ENCODE measurements around the gene ARAP1. TPM values are rescaled to one million over a fixed set of nuclear protein-coding genes. Genes with fewer than 3 reads are reported as not detected.

The ARAP1 gene
- polyA plus RNA-seq, 1 donor (not counting 4 experiments of a cell fraction or from before 2014, with no cell fraction given): 32.8 TPM

- H3K4me1 ChIP-seq (ENCODE audit: control insufficient read depth, extremely low read depth, insufficient read depth, low read length): peaks cover 31% of the 10 kb centered on the region
- H3K9ac ChIP-seq (ENCODE audit: control insufficient read depth, extremely low read depth, insufficient read depth, low read length): no peak overlapping the region
- TF ChIP-seq CTCF (optimal IDR thresholded peaks at IDR 0.05 in 1 of 3, IDR thresholded peaks at IDR 0.05 in 1 of 3, conservative IDR thresholded peaks at IDR 0.05 in 1 of 3; ENCODE audit: extremely low read depth in 1 of 3, insufficient read depth in 2 of 3, low read length in 3 of 3): no peak
- TF ChIP-seq EZH2 (IDR thresholded peaks at IDR 0.05; ENCODE audit: low read length): no peak
- H2AFZ ChIP-seq (ENCODE audit: control insufficient read depth, low read length): no peak overlapping the region
- H3K79me2 ChIP-seq (ENCODE audit: control insufficient read depth, insufficient read depth, low read length): no peaks in the 10 kb centered on the region
- H3K4me3 ChIP-seq (ENCODE audit: control insufficient read depth in 2 of 3, extremely low read depth in 1 of 3, insufficient read depth in 2 of 3, low read depth in 1 of 3, low read length in 3 of 3): no peak overlapping the region
- FAIRE-seq: no peak
- peaks cover 3% of the 10 kb centered on the region for H3K9me1 ChIP-seq (ENCODE audit: control insufficient read depth, extremely low read depth, insufficient read depth, low read length)
- no peaks in the 10 kb centered on the region for H3K36me3 ChIP-seq (ENCODE audit: control insufficient read depth in 2 of 2, extremely low read depth in 1 of 2, insufficient read depth in 2 of 2, low read length in 2 of 2)
- DNase-seq (ENCODE audit: low read depth, low spot score): no peak
- dilution Hi-C loops (cut with MboI; ENCODE audit: extremely low pct_ligation_motif_present, low sequenced_read_pairs): no loop called here
- no peaks in the 10 kb centered on the region for H3K27me3 ChIP-seq (ENCODE audit: control insufficient read depth, extremely low read depth, insufficient read depth, low read length)
- H3K9me3 ChIP-seq (ENCODE audit: control insufficient read depth, low read depth, low read length): no peaks in the 10 kb centered on the region
- H3K27ac ChIP-seq (ENCODE audit: control insufficient read depth, insufficient read depth, low read length): no peak overlapping the region
- no peaks in the 10 kb centered on the region for H4K20me1 ChIP-seq (ENCODE audit: control insufficient read depth, extremely low read depth, insufficient read depth, low read length)
- H3K4me2 ChIP-seq (ENCODE audit: control insufficient read depth, extremely low read depth, insufficient read depth, low read depth, low read length): no peak overlapping the region
Observed at GRCh38 chr11:72770799-72771198, 18.6 kb upstream of the ARAP1 start.

- dilution Hi-C loops (cut with MboI; ENCODE audit: extremely low pct_ligation_motif_present, low sequenced_read_pairs): no loop called here
- DNase-seq (ENCODE audit: low read depth, low spot score) (no peak), FAIRE-seq (no peak)
- Histone ChIP-seq H3K4me3 (ENCODE audit: control insufficient read depth in 2 of 3, extremely low read depth in 1 of 3, insufficient read depth in 2 of 3, low read depth in 1 of 3, low read length in 3 of 3) (no peak overlapping the region), H4K20me1 (ENCODE audit: control insufficient read depth, extremely low read depth, insufficient read depth, low read length) (no peaks in the 10 kb centered on the region), H3K9ac (ENCODE audit: control insufficient read depth, extremely low read depth, insufficient read depth, low read length) (no peak overlapping the region), H3K79me2 (ENCODE audit: control insufficient read depth, insufficient read depth, low read length) (no peaks in the 10 kb centered on the region), H3K27ac (ENCODE audit: control insufficient read depth, insufficient read depth, low read length) (no peak overlapping the region), H3K9me3 (ENCODE audit: control insufficient read depth, low read depth, low read length) (no peaks in the 10 kb centered on the region), H3K9me1 (ENCODE audit: control insufficient read depth, extremely low read depth, insufficient read depth, low read length) (peaks cover 3% of the 10 kb centered on the region), H3K36me3 (ENCODE audit: control insufficient read depth in 2 of 2, extremely low read depth in 1 of 2, insufficient read depth in 2 of 2, low read length in 2 of 2) (no peaks in the 10 kb centered on the region), H3K4me2 (ENCODE audit: control insufficient read depth, extremely low read depth, insufficient read depth, low read depth, low read length) (no peak overlapping the region), H3K27me3 (ENCODE audit: control insufficient read depth, extremely low read depth, insufficient read depth, low read length) (no peaks in the 10 kb centered on the region), H2AFZ (ENCODE audit: control insufficient read depth, low read length) (no peak overlapping the region), H3K4me1 (ENCODE audit: control insufficient read depth, extremely low read depth, insufficient read depth, low read length) (peaks cover 21% of the 10 kb centered on the region)
- no peak for TF ChIP-seq CTCF (optimal IDR thresholded peaks at IDR 0.05 in 1 of 3, IDR thresholded peaks at IDR 0.05 in 1 of 3, conservative IDR thresholded peaks at IDR 0.05 in 1 of 3; ENCODE audit: extremely low read depth in 1 of 3, insufficient read depth in 2 of 3, low read length in 3 of 3)
- TF ChIP-seq EZH2 (IDR thresholded peaks at IDR 0.05; ENCODE audit: low read length): no peak
Observed at GRCh38 chr11:72769680-72770079, 17.5 kb upstream of the ARAP1 start.
